Choroid plexus epithelial cell (primary cell): ENCODE measurements around the gene AACS.
"Not testable (repeated sequence)": the region's sequence is repeated elsewhere in the genome, so short reads cannot be mapped to it uniquely, and the experiment has no call there.

ENCODE experiments used
- DNase-seq: peaks from one replicate; pipeline ENCODE4 v3.0.0-alpha.2; 2010; ENCODE audit warnings: low read depth
- H3K4me3 ChIP-seq: 2 replicates; pipeline ENCODE4 v1.5.1; 2011; ENCODE audit warnings: low read depth, mild to moderate bottlenecking, control low read depth, low read length, moderate library complexity
- CTCF ChIP-seq: conservative IDR thresholded peaks from 2 replicates; pipeline ENCODE4 v1.5.1; 2011; ENCODE audit warnings: low read depth, mild to moderate bottlenecking, control low read depth, inconsistent platforms, low read length, moderate library complexity

The AACS gene

GRCh38 chr12:125056306-125056705 is 8.9 kb upstream of the AACS start:
- DNase-seq: no peak
- no peak overlapping the region for H3K4me3 ChIP-seq
- no peak for TF ChIP-seq CTCF

DNA sequence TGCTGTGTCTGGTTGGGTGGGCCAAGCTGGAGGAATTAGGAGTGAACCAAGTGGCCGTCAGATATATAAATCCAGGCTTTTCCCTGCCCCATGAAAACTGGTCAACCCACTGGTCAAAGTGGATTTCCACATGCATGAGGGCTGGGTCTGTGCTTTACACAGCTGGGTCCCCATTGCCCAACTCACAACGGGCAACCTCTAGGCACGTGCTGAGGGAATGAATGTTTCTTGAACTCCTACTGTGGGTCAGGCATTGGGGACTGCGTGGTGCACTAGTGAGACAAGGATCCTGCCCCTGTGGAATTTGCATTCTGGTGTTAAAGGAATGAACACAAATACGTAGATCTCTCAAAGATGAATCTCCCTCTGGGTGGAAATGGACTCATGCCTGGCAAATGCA is 7.5 kb upstream of the AACS start:
- no peak for DNase-seq
- TF ChIP-seq CTCF: no peak
- no peak overlapping the region for H3K4me3 ChIP-seq

GRCh38 chr12:125061229-125061628 is 4.0 kb upstream of the AACS start:
- DNase-seq: no peak
- no peak for TF ChIP-seq CTCF
- H3K4me3 ChIP-seq: no peak overlapping the region

DNA sequence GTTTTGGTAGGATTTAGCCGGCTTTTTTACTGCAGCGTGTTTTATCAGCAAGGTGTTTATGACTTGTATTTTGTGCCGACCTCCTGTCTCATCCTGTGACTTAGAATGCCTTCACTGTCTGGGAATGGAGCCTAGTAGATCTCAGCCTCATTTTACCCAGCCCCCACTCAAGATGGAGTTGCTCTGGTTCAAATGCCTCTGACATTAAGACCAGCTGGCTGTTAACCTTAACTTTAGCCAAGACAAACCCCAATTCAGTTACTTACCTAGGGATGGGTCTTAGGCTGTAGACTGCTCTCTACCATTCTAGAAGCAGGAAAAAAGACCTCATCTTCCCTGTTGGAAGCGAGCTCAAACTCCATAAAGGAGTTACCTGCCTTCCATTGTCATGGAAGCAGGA is 1.7 kb upstream of the AACS start:
- not testable (repeated sequence) for DNase-seq, H3K4me3 ChIP-seq

GRCh38 chr12:125064492-125064891 is 743 bp upstream of the AACS start:
- H3K4me3 ChIP-seq: no peak overlapping the region
- no peak for TF ChIP-seq CTCF
- no peak for DNase-seq

DNA sequence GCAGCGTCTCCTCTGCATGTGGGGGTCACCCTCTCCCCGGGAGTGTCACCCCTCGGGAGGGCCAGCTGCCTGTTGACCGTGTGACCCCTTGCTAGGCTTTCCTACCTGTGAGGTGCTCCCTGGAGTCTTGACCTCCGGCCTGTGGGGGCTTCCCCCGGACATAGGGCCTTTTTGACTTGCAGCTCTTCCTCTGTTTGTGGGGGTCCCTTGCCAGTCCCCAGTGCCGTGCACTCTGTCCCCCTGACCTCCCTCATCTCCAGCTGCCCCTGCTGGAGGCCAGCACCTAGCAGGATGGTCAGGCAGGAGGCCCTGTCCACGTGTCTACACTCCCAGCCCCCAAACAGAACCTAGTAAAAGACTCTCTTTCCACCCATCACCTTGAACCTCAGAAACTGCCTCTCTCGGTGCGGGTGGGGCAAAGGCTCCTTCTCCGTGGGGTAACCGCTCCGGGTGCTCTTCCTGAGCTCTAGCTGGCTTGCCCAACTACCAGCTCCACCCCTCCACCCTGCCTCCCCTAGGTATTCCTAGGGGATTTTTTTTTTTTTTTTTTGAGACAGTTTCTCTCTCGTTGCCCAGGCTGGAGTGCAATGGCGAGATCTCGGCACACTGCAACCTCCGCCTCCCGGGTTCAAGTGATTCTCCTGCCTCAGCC is 810 bp downstream of the AACS start:
- no peak for DNase-seq
- H3K4me3 ChIP-seq: peak overlapping the region; percentile 76
- TF ChIP-seq CTCF: no peak

GRCh38 chr12:125068391-125068790 is 3.2 kb downstream of the AACS start:
- no peak overlapping the region for H3K4me3 ChIP-seq
- TF ChIP-seq CTCF: no peak

More at GRCh38 chr12:125068391-125068790, 3.2 kb downstream of the AACS start:
- DNase-seq: no peak
